H9 (cell line): ENCODE data around the gene MAN1B1. TPM values are rescaled to one million over a fixed set of nuclear protein-coding genes. Genes with fewer than 3 reads are reported as not detected.

Experiments
- DNase-seq: peaks from one replicate; pipeline ENCODE4 v3.0.0-alpha.2; 2017
- H2AFZ ChIP-seq: one replicate; pipeline ENCODE4 v1.6.1; 2013; ENCODE audit warnings: mild to moderate bottlenecking, low read length, control low read depth, moderate library complexity
- H2AK5ac ChIP-seq: 2 replicates; pipeline ENCODE4 v1.6.1; 2013; ENCODE audit warnings: low read length, control low read depth, mixed read lengths; ENCODE audit not compliant: insufficient read length
- H2BK120ac ChIP-seq: one replicate; pipeline ENCODE4 v1.6.1; 2013; ENCODE audit warnings: low read depth, mild to moderate bottlenecking, low read length, control low read depth, inconsistent platforms; ENCODE audit not compliant: poor library complexity, severe bottlenecking
- H2BK12ac ChIP-seq: 2 replicates; pipeline ENCODE4 v1.6.1; 2013; ENCODE audit warnings: low read length, control low read depth, mixed read lengths, low read depth; ENCODE audit not compliant: insufficient read length
- H2BK15ac ChIP-seq: 2 replicates; pipeline ENCODE4 v1.6.1; 2013; ENCODE audit warnings: low read depth, low read length, control low read depth
- H2BK20ac ChIP-seq: one replicate; pipeline ENCODE4 v1.6.1; 2013; ENCODE audit warnings: low read depth, mild to moderate bottlenecking, low read length, control low read depth, inconsistent platforms; ENCODE audit not compliant: poor library complexity, severe bottlenecking
- H2BK5ac ChIP-seq: 2 replicates; pipeline ENCODE4 v1.6.1; 2013; ENCODE audit warnings: low read length, control low read depth, mixed read lengths; ENCODE audit not compliant: insufficient read length
- H3K14ac ChIP-seq: 2 replicates; pipeline ENCODE4 v1.6.1; 2013; ENCODE audit warnings: low read length, control low read depth; ENCODE audit not compliant: insufficient read depth
- H3K18ac ChIP-seq: 2 replicates; pipeline ENCODE4 v1.6.1; 2013; ENCODE audit warnings: low read depth, mild to moderate bottlenecking, mixed read lengths, low read length, control low read depth; ENCODE audit not compliant: insufficient read length
- H3K23ac ChIP-seq: 2 replicates; pipeline ENCODE4 v1.6.1; 2013; ENCODE audit warnings: low read length, control low read depth, mixed read lengths, low read depth; ENCODE audit not compliant: insufficient read length
- H3K23me2 ChIP-seq: 2 replicates; pipeline ENCODE4 v1.6.1; 2013; ENCODE audit warnings: low read depth, mild to moderate bottlenecking, mixed read lengths, low read length, control low read depth; ENCODE audit not compliant: insufficient read length, poor library complexity, severe bottlenecking
- H3K27ac ChIP-seq: 2 replicates; pipeline ENCODE4 v1.5.1; 2013; ENCODE audit warnings: low read length, control low read depth, mixed read lengths, low read depth; ENCODE audit not compliant: insufficient read length
- H3K27me3 ChIP-seq: 2 replicates; pipeline ENCODE4 v1.6.1; 2013; ENCODE audit warnings: low read length, control low read depth, inconsistent platforms; ENCODE audit not compliant: insufficient read depth
- H3K4ac ChIP-seq: 2 replicates; pipeline ENCODE4 v1.6.1; 2013; ENCODE audit warnings: low read depth, mild to moderate bottlenecking, control low read depth, inconsistent platforms, low read length, moderate library complexity
- H3K4me1 ChIP-seq: 2 replicates; pipeline ENCODE4 v1.6.1; 2013; ENCODE audit warnings: low read length, control low read depth, inconsistent platforms; ENCODE audit not compliant: insufficient read depth
- H3K4me2 ChIP-seq: 2 replicates; pipeline ENCODE4 v1.6.1; 2013; ENCODE audit warnings: low read length, control low read depth, mixed read lengths; ENCODE audit not compliant: insufficient read length, insufficient read depth
- H3K56ac ChIP-seq: 2 replicates; pipeline ENCODE4 v1.6.1; 2013; ENCODE audit warnings: low read depth, mild to moderate bottlenecking, mixed read lengths, low read length, control low read depth; ENCODE audit not compliant: insufficient read length
- H3K79me1 ChIP-seq: 2 replicates; pipeline ENCODE4 v1.6.1; 2013; ENCODE audit warnings: low read depth, mild to moderate bottlenecking, moderate library complexity, low read length, control low read depth, inconsistent platforms; ENCODE audit not compliant: insufficient read depth, poor library complexity, severe bottlenecking
- H3K79me2 ChIP-seq: 2 replicates; pipeline ENCODE4 v1.6.1; 2013; ENCODE audit warnings: low read length, control low read depth, inconsistent platforms; ENCODE audit not compliant: insufficient read depth
- H3K9ac ChIP-seq: 2 replicates; pipeline ENCODE4 v1.6.1; 2013; ENCODE audit warnings: low read length, control low read depth, mixed read lengths; ENCODE audit not compliant: insufficient read length; ENCODE audit errors: extremely low read depth
- H3K9me3 ChIP-seq: one replicate; pipeline ENCODE4 v1.6.1; 2013; ENCODE audit warnings: low read depth, low read length, inconsistent platforms; ENCODE audit not compliant: control insufficient read depth
- H3T11ph ChIP-seq: one replicate; pipeline ENCODE4 v1.6.1; 2013; ENCODE audit warnings: mild to moderate bottlenecking, low read length, control low read depth, inconsistent platforms
- H4K20me1 ChIP-seq: one replicate; pipeline ENCODE4 v1.6.1; 2013; ENCODE audit not compliant: control insufficient read depth, insufficient read length, insufficient read depth
- H4K5ac ChIP-seq: 2 replicates; pipeline ENCODE4 v1.6.1; 2013; ENCODE audit warnings: low read depth, mild to moderate bottlenecking, mixed read lengths, low read length, control low read depth; ENCODE audit not compliant: insufficient read length
- H4K8ac ChIP-seq: replicated peaks from 2 replicates; pipeline ENCODE4 v1.6.1; 2013; ENCODE audit warnings: low read length, control low read depth, mixed read lengths, low read depth; ENCODE audit not compliant: insufficient read length
- H4K91ac ChIP-seq: 2 replicates; pipeline ENCODE4 v1.6.1; 2013; ENCODE audit warnings: low read depth, mild to moderate bottlenecking, moderate library complexity, mixed read lengths, low read length, control low read depth; ENCODE audit not compliant: insufficient read length
- H3K27ac Mint-ChIP-seq, 3 experiments: 2 replicates in 2 of 3; 3 replicates in 1 of 3; pipeline ENCODE4 v1.8.0; 2020 to 2021; ENCODE audit warnings: mixed read lengths in 3 of 3, mild to moderate bottlenecking in 1 of 3, moderate library complexity in 1 of 3
- H3K27me3 Mint-ChIP-seq: 2 replicates; pipeline ENCODE4 v1.8.0; 2021; ENCODE audit warnings: low read depth, mild to moderate bottlenecking, moderate library complexity, mixed read lengths
- H3K36me3 Mint-ChIP-seq, 3 experiments: 2 replicates in 2 of 3; 3 replicates in 1 of 3; pipeline ENCODE4 v1.8.0; 2020 to 2021; ENCODE audit warnings: low read depth in 3 of 3, mixed read lengths in 3 of 3; ENCODE audit not compliant: insufficient read depth in 1 of 3
- H3K4me1 Mint-ChIP-seq, 2 experiments: 2 replicates each; pipeline ENCODE4 v1.8.0; 2020; ENCODE audit warnings: mixed read lengths in 2 of 2
- H3K4me3 Mint-ChIP-seq, 2 experiments: 2 replicates in 1 of 2; 3 replicates in 1 of 2; pipeline ENCODE4 v1.8.0; 2020 to 2021; ENCODE audit warnings: mild to moderate bottlenecking in 2 of 2, mixed read lengths in 2 of 2, moderate library complexity in 1 of 2
- H3K9me3 Mint-ChIP-seq, 2 experiments: 2 replicates in 1 of 2; 3 replicates in 1 of 2; pipeline ENCODE4 v1.8.0; 2020; ENCODE audit warnings: mild to moderate bottlenecking in 2 of 2, mixed read lengths in 2 of 2, moderate library complexity in 1 of 2
- WGBS: extraction: QIAGEN DNeasy Blood & Tissue Kit; methylation state at CpG from one replicate; pipeline ENCODE4 v1.1.7; 2013; ENCODE audit warnings: missing lambda C conversion rate, low lambda C conversion rate, mixed read lengths; ENCODE audit not compliant: insufficient read length; ENCODE audit errors: extremely low coverage; 5-methylcytosine and 5-hydroxymethylcytosine counted together
- total RNA-seq: library from RNA; stranded (reverse); gene quantifications from 2 replicates; pipeline ENCODE4 v1.2.1, GENCODE V29; 2021
- TF ChIP-seq, protein P1 (sequence below): fragments of 200-600 bp; sonication (generic); conservative IDR thresholded peaks from 3 replicates; pipeline ENCODE4 v1.8.0; 2021; ENCODE audit warnings: antibody characterized with exemption, mild to moderate bottlenecking

MAN1B1 gene
- total RNA-seq, 1 experiment from 2014 or later: 34.9 TPM

DNA sequence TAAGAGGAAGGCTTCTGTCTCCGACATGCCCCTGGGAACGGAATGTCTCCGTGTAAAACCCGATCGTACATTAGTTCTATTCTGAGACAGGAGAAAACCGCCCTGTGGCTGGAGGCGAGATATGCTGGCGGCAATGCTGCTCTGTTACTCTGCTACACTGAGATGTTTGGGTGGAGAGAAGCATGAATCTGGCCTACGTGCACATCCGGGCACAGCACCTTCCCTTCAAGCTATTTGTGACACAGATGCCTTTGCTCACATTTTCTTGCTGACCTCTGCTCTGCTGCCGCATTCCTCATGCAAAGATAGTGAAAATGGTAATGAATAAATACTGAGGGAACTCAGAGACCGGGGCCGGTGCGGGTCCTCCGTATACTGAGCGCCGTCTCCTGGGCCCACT, 29.9 kb downstream of the MAN1B1 start:
- no peak overlapping the region for H3K4me2 ChIP-seq

More for the DNA sequence above, 29.9 kb downstream of the MAN1B1 start:
- no peak overlapping the region for H2BK12ac ChIP-seq
- H2BK20ac ChIP-seq: no peak overlapping the region
- TF ChIP-seq, protein P1, sequence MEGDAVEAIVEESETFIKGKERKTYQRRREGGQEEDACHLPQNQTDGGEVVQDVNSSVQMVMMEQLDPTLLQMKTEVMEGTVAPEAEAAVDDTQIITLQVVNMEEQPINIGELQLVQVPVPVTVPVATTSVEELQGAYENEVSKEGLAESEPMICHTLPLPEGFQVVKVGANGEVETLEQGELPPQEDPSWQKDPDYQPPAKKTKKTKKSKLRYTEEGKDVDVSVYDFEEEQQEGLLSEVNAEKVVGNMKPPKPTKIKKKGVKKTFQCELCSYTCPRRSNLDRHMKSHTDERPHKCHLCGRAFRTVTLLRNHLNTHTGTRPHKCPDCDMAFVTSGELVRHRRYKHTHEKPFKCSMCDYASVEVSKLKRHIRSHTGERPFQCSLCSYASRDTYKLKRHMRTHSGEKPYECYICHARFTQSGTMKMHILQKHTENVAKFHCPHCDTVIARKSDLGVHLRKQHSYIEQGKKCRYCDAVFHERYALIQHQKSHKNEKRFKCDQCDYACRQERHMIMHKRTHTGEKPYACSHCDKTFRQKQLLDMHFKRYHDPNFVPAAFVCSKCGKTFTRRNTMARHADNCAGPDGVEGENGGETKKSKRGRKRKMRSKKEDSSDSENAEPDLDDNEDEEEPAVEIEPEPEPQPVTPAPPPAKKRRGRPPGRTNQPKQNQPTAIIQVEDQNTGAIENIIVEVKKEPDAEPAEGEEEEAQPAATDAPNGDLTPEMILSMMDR: no peak
- no peak for DNase-seq
- no peak overlapping the region for H3K23ac ChIP-seq
- no peak overlapping the region for H3K27ac Mint-ChIP-seq
- H3K56ac ChIP-seq: no peak overlapping the region
- no peaks in the 10 kb centered on the region for H3K79me2 ChIP-seq
- H3K18ac ChIP-seq: no peak overlapping the region
- no peak overlapping the region for H3T11ph ChIP-seq
- no peaks in the 10 kb centered on the region for H3K23me2 ChIP-seq
- H3K4me1 Mint-ChIP-seq: peaks cover 2% of the 10 kb centered on the region in 2 experiments; a peak in 2 of 4 replicates
- H3K4me3 Mint-ChIP-seq: no peak overlapping the region; a peak in 1 of 5 replicates
- peaks cover 4% of the 10 kb centered on the region; the same call in 1 of the 2 replicates for H3K27me3 ChIP-seq
- no peak overlapping the region for H3K4ac ChIP-seq
- no CpG with 5 or more reads among the region's 17 CpGs for WGBS
- H4K91ac ChIP-seq: no peak overlapping the region
- no peak overlapping the region for H2BK120ac ChIP-seq
- no peak overlapping the region for H3K14ac ChIP-seq
- H2BK15ac ChIP-seq: no peak overlapping the region
- no peak overlapping the region for H4K8ac ChIP-seq
- H3K27ac ChIP-seq: no peak overlapping the region
- no peak overlapping the region for H2BK5ac ChIP-seq
- no peak overlapping the region for H2AFZ ChIP-seq
- H3K9me3 Mint-ChIP-seq: peaks cover 0 to 3% of the 10 kb centered on the region in 2 experiments; a peak in 2 of 5 replicates
- H3K4me1 ChIP-seq: no peaks in the 10 kb centered on the region
- H4K20me1 ChIP-seq: no peaks in the 10 kb centered on the region
- no peaks in the 10 kb centered on the region for H3K9me3 ChIP-seq
- peaks cover 46% of the 10 kb centered on the region for H3K27me3 Mint-ChIP-seq
- no peak overlapping the region for H3K9ac ChIP-seq
- no peak overlapping the region for H4K5ac ChIP-seq
- H2AK5ac ChIP-seq: no peak overlapping the region
- H3K36me3 Mint-ChIP-seq: no peaks in the 10 kb centered on the region
- no peaks in the 10 kb centered on the region for H3K79me1 ChIP-seq
